NCI-H2196 (cell line): ENCODE results near the gene KIF5C.
A peak's percentile ranks its signal among the peaks of the same experiment; 100 is the strongest.
"Not testable (repeated sequence)": the region's sequence is repeated elsewhere in the genome, so short reads cannot be mapped to it uniquely, and the experiment has no call there.

Source experiments
- DNase-seq: peaks from one replicate; lab custom pipeline; 2025; ENCODE audit not compliant: unreplicated experiment; lab: John Stamatoyannopoulos, UW

Gene KIF5C

GRCh38 chr2:148874868-148875341, at the start of gene KIF5C:
Gene KIF5C, plus strand, starts transcription at chr2:148875227. Its CDS starts 391 bp downstream, at chr2:148875618.
- DNase-seq: peak; percentile 93

- no peak for DNase-seq
These were observed 48.2 kb upstream of the KIF5C start for GRCh38 chr2:148826791-148827190.

GRCh38 chr2:148828941-148829340, 46.1 kb upstream of the KIF5C start:
- no peak for DNase-seq

- DNase-seq: no peak
These were observed 45.4 kb upstream of the KIF5C start for GRCh38 chr2:148829618-148830017.

- no peak for DNase-seq
These were observed 42.4 kb upstream of the KIF5C start for GRCh38 chr2:148832637-148833036.

- DNase-seq: no peak
These were observed 33.0 kb upstream of the KIF5C start for GRCh38 chr2:148842050-148842449.

GRCh38 chr2:148848146-148848545, 26.9 kb upstream of the KIF5C start:
- no peak for DNase-seq

GRCh38 chr2:148853458-148853857, 21.6 kb upstream of the KIF5C start:
- no peak for DNase-seq

- DNase-seq: no peak
These were observed 15.0 kb upstream of the KIF5C start for GRCh38 chr2:148860037-148860436.

- DNase-seq: no peak
These were observed 13.7 kb upstream of the KIF5C start for GRCh38 chr2:148861367-148861766.

- not testable (repeated sequence) for DNase-seq
These were observed 12.5 kb upstream of the KIF5C start for GRCh38 chr2:148862478-148862877.

GRCh38 chr2:148865512-148865911, 9.5 kb upstream of the KIF5C start:
- DNase-seq: no peak

- no peak for DNase-seq
These were observed 8.9 kb upstream of the KIF5C start for GRCh38 chr2:148866091-148866490.

GRCh38 chr2:148867079-148867769, 7.8 kb upstream of the KIF5C start:
- DNase-seq: no peak

GRCh38 chr2:148875387-148876051, 492 bp downstream of the KIF5C start:
- peak; percentile 44 for DNase-seq

- no peak for DNase-seq
These were observed 1.2 kb downstream of the KIF5C start for GRCh38 chr2:148876202-148876594.

GRCh38 chr2:148876595-148877402, 1.8 kb downstream of the KIF5C start:
- peak; percentile 80 for DNase-seq

- no peak for DNase-seq
These were observed 2.3 kb downstream of the KIF5C start for GRCh38 chr2:148877403-148877740.

GRCh38 chr2:148880636-148881035, 5.6 kb downstream of the KIF5C start:
- DNase-seq: no peak

GRCh38 chr2:148882051-148882450, 7.0 kb downstream of the KIF5C start:
- DNase-seq: no peak

- DNase-seq: no peak
These were observed 10.2 kb downstream of the KIF5C start for GRCh38 chr2:148885209-148885608.

GRCh38 chr2:148885988-148886387, 11.0 kb downstream of the KIF5C start:
- no peak for DNase-seq
